Subcutaneous abdominal adipose tissue (tissue), 5 donors: ENCODE results near the gene HINT3.
"Not testable (repeated sequence)": the region's sequence is repeated elsewhere in the genome, so short reads cannot be mapped to it uniquely, and the experiment has no call there.

ENCODE experiments used
- H3K27ac ChIP-seq: one replicate; pipeline ENCODE4 v1.7.0; 2013; ENCODE audit warnings: low read depth, mild to moderate bottlenecking, inconsistent platforms, low read length, moderate library complexity
- H3K27me3 ChIP-seq, 5 donors: one replicate each; pipeline ENCODE4 v1.7.0; 2013; ENCODE audit warnings: low read length in 5 of 5, inconsistent platforms in 1 of 5; ENCODE audit not compliant: control insufficient read depth in 5 of 5, insufficient read depth in 4 of 5
- H3K36me3 ChIP-seq, 5 donors: one replicate each; pipeline ENCODE4 v1.7.0; 2013; ENCODE audit warnings: low read length in 5 of 5; ENCODE audit not compliant: control insufficient read depth in 5 of 5, insufficient read depth in 5 of 5
- H3K4me1 ChIP-seq, 5 donors: one replicate each; pipeline ENCODE4 v1.7.0; 2013; ENCODE audit warnings: low read length in 5 of 5, mild to moderate bottlenecking in 3 of 5, moderate library complexity in 1 of 5; ENCODE audit not compliant: control insufficient read depth in 5 of 5, insufficient read depth in 5 of 5
- H3K4me3 ChIP-seq, 5 donors: one replicate each; pipeline ENCODE4 v1.7.0; 2013; ENCODE audit warnings: low read length in 5 of 5, low read depth in 1 of 5
- H3K9ac ChIP-seq, 5 donors: one replicate each; pipeline ENCODE4 v1.7.0; 2013; ENCODE audit warnings: low read length in 5 of 5, mild to moderate bottlenecking in 4 of 5, moderate library complexity in 3 of 5
- H3K9me3 ChIP-seq, 5 donors: one replicate each; pipeline ENCODE4 v1.7.0; 2013; ENCODE audit warnings: low read length in 5 of 5; ENCODE audit not compliant: control insufficient read depth in 5 of 5
- donor health status: healthy.
- donor health status: healthy.
- donor health status: healthy.
- donor health status: healthy.
- donor health status: healthy.

Gene HINT3

DNA sequence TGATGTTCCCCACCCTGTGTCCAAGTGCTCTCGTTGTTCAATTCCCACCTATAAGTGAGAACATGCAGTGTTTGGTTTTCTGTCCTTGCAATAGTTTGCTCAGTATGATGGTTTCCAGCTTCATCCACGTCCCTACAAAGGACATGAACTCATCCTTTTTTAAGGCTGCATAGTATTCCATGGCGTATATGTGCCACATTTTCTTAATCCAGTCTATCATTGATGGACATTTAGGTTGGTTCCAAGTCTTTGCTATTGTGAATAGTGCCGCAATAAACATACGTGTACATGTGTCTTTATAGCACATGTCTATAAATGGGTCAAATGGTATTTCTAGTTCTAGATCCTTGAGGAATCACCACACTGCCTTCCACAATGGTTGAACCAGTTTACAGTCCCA, 21.1 kb upstream of the HINT3 start:
- H3K27me3 ChIP-seq, H3K27ac ChIP-seq, H3K4me3 ChIP-seq, H3K9ac ChIP-seq, H3K4me1 ChIP-seq, H3K9me3 ChIP-seq: not testable (repeated sequence)
- peaks cover 0 to 15% (median 10%) of the 10 kb centered on the region in 5 donors for H3K36me3 ChIP-seq

- no peak overlapping the region for H3K27ac ChIP-seq
- peaks cover 0 to 7% (median 6%) of the 10 kb centered on the region in 5 donors for H3K4me1 ChIP-seq
- no peak overlapping the region for H3K4me3 ChIP-seq
- H3K9me3 ChIP-seq = no peaks in the 10 kb centered on the region
- no peaks in the 10 kb centered on the region for H3K36me3 ChIP-seq
- H3K9ac ChIP-seq = no peak overlapping the region
- H3K27me3 ChIP-seq = no peaks in the 10 kb centered on the region
Measured at GRCh38 chr6:125939026-125939425, 17.5 kb upstream of the HINT3 start.

- no peak overlapping the region for H3K27ac ChIP-seq
- peaks cover 0 to 14% (median 11%) of the 10 kb centered on the region in 5 donors for H3K4me1 ChIP-seq
- H3K27me3 ChIP-seq = no peaks in the 10 kb centered on the region
- H3K9ac ChIP-seq = no peak overlapping the region
- H3K4me3 ChIP-seq = no peak overlapping the region
- no peaks in the 10 kb centered on the region for H3K36me3 ChIP-seq
- H3K9me3 ChIP-seq = no peaks in the 10 kb centered on the region
Measured at GRCh38 chr6:125939791-125940190, 16.8 kb upstream of the HINT3 start.

DNA sequence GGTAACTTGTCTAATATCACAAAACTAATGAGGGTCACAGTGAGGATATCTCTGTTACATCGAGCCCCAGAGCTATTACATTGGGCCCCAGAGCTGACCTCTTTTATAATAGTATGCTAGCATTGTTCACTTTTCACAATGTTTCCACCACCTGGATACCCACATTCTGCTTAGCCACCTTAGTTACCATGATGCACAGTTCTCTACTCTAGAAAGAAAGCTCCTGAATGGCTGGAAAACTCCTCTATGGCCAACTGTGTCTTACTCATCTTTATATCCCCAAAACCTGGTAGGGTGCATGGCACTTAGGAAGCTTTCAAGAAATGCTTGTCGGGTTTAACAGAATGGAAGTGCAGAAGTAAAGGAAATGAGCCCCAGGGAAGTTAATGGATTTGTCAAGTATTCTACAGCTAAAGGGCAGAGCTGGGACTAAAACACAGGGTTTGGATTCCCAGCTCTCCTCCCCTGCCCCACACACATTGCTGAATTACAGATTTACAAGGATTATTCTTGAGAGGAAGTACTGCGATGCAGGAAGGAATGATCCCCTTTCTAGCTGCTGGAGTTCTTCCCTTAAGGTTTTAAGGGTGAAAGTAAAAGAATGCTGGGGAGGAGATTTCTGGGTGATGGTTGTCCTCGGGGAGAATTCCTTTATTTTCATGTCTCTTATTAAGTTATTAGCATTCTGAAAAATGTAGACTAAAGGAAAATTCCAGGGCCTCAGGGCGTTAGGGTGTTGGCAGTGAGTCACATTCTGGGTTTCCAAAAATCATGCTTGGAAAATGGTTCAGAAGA, 16.1 kb upstream of the HINT3 start:
- H3K36me3 ChIP-seq = no peaks in the 10 kb centered on the region
- H3K9me3 ChIP-seq = no peaks in the 10 kb centered on the region
- H3K27me3 ChIP-seq = no peaks in the 10 kb centered on the region
- H3K27ac ChIP-seq = no peak overlapping the region
- peaks cover 0 to 16% (median 14%) of the 10 kb centered on the region in 5 donors for H3K4me1 ChIP-seq
- no peak overlapping the region for H3K9ac ChIP-seq
- no peak overlapping the region for H3K4me3 ChIP-seq

GRCh38 chr6:125942672-125943527, 13.7 kb upstream of the HINT3 start:
- H3K9ac ChIP-seq = no peak overlapping the region
- no peak overlapping the region for H3K4me3 ChIP-seq
- no peak overlapping the region for H3K27ac ChIP-seq
- no peaks in the 10 kb centered on the region for H3K36me3 ChIP-seq
- no peaks in the 10 kb centered on the region for H3K27me3 ChIP-seq
- peaks cover 0 to 19% (median 16%) of the 10 kb centered on the region in 5 donors for H3K4me1 ChIP-seq
- no peaks in the 10 kb centered on the region for H3K9me3 ChIP-seq

GRCh38 chr6:125943528-125944433, 12.8 kb upstream of the HINT3 start:
- H3K4me1 ChIP-seq = peaks cover 0 to 19% (median 16%) of the 10 kb centered on the region in 5 donors
- no peaks in the 10 kb centered on the region for H3K36me3 ChIP-seq
- peak overlapping the region; percentile 19 for H3K27ac ChIP-seq
- H3K4me3 ChIP-seq = no peak overlapping the region
- H3K9me3 ChIP-seq = no peaks in the 10 kb centered on the region
- H3K9ac ChIP-seq = no peak overlapping the region
- H3K27me3 ChIP-seq = no peaks in the 10 kb centered on the region

DNA sequence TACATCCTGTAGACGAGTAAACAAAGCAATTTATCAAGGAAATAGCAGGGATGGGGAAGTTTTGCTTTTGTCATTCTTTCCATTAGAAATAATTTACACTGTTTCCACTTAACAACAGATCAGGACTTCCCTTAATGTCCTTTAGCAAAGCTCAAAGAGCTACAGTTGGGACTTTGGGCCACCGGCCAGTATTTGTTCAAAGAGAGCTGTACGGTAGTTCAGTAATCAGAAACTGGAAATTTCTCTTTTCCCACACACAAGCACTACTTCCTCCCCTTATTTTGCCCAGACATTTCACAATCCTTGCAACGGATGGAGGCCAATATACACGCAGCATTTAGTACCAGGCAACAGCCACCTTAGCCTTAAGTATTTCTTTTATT, 12.1 kb upstream of the HINT3 start:
- H3K27ac ChIP-seq = peak overlapping the region; percentile 19
- no peak overlapping the region for H3K9ac ChIP-seq
- no peaks in the 10 kb centered on the region for H3K9me3 ChIP-seq
- H3K36me3 ChIP-seq = no peaks in the 10 kb centered on the region
- H3K27me3 ChIP-seq = no peaks in the 10 kb centered on the region
- H3K4me1 ChIP-seq = peaks cover 0 to 19% (median 16%) of the 10 kb centered on the region in 5 donors
- H3K4me3 ChIP-seq = no peak overlapping the region

GRCh38 chr6:125944896-125945295, 11.7 kb upstream of the HINT3 start:
- no peak overlapping the region for H3K9ac ChIP-seq
- H3K9me3 ChIP-seq = no peaks in the 10 kb centered on the region
- peaks cover 0 to 19% (median 16%) of the 10 kb centered on the region in 5 donors for H3K4me1 ChIP-seq
- no peak overlapping the region for H3K4me3 ChIP-seq
- H3K36me3 ChIP-seq = no peaks in the 10 kb centered on the region
- H3K27me3 ChIP-seq = no peaks in the 10 kb centered on the region
- H3K27ac ChIP-seq = peak overlapping the region; percentile 19

DNA sequence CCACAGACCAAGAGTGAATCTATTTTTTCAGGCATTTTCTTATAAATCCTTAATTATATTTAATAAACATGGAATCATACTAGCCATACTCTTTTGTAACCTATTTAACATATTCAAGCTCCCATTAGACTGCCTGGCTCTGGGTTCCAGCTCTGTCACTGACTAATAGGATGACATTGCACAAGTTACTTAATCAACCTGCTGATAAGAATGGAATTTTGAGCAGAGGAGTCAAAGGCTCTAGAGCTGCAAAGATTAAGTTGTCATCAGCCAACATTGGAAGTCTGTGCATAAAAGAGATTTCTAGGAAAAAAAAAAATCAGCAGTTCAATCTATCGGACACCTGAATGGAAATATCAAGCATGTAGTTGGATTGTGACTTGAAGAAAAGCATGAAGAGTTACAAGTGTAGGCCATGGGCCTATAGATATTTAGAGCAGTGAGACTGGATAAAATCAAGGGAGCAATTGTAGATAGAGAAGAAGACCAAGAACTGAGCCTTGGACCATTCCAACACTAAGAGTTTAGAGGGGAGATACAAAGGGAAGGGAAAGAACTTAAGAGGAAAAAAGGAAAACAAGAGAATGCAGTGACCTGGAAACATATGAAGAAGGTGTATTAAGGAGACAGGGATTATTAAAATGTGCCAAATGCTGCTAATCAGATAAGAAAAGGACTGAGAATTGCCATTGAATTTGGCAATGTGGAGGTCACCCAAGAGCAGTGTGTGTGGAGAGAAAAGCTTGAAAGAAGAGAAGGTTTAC, 11.0 kb upstream of the HINT3 start:
- H3K27me3 ChIP-seq = no peaks in the 10 kb centered on the region
- no peaks in the 10 kb centered on the region for H3K9me3 ChIP-seq
- H3K4me1 ChIP-seq = peaks cover 0 to 18% (median 13%) of the 10 kb centered on the region in 5 donors
- no peaks in the 10 kb centered on the region for H3K36me3 ChIP-seq
- peak overlapping the region; percentile 50 for H3K27ac ChIP-seq
- no peak overlapping the region for H3K9ac ChIP-seq
- no peak overlapping the region for H3K4me3 ChIP-seq
